ENCODE measurements around the gene HPSE2. TPM values are rescaled to one million over a fixed set of nuclear protein-coding genes. Genes with fewer than 3 reads are reported as not detected.
"Not testable (repeated sequence)": the region's sequence is repeated elsewhere in the genome, so short reads cannot be mapped to it uniquely, and the experiment has no call there.

The HPSE2 gene
- polyA plus RNA-seq, 1 of the 3 experiments (the other 2 are of a cell fraction): not detected

- no peaks in the 10 kb centered on the region for H3K79me2 ChIP-seq (ENCODE audit: insufficient read depth)
- H3K27me3 ChIP-seq (ENCODE audit: insufficient read depth): no peaks in the 10 kb centered on the region
- H3K36me3 ChIP-seq (replicated peaks in 1 of 2; ENCODE audit: control insufficient read depth in 1 of 2, insufficient read depth in 2 of 2, low read length in 1 of 2): no peaks in the 10 kb centered on the region
- ChIA-PET CTCF (interaction anchor here (1.1 to 2.1 kb wide), 2 partner anchors 10 to 11 kb away, joined by 3 to 6 read pairs; no protein-coding TSS in a partner anchor), POLR2A (no interaction called here)
- H4K20me1 ChIP-seq (ENCODE audit: insufficient read depth): no peaks in the 10 kb centered on the region
- no peaks in the 10 kb centered on the region for H3F3A ChIP-seq (replicated peaks; ENCODE audit: insufficient read depth)
- H3K9ac ChIP-seq: no peak overlapping the region
- DNase-seq: no peak
- TF ChIP-seq CHD2 (IDR thresholded peaks at IDR 0.05; ENCODE audit: low read length, partially characterized antibody): no peak
- TF ChIP-seq GATA2 (CRISPR knock-in tag; IDR thresholded peaks at IDR 0.05): no peak
- no peak for TF ChIP-seq ZBTB33 (IDR thresholded peaks at IDR 0.05; ENCODE audit: borderline replicate concordance, low read depth)
- no peak for TF ChIP-seq FOXM1 (IDR thresholded peaks at IDR 0.05; ENCODE audit: low read depth)
- H2AFZ ChIP-seq (ENCODE audit: low read depth): no peak overlapping the region
- no peak overlapping the region for H3K4me2 ChIP-seq
- H3K9me2 ChIP-seq: no peaks in the 10 kb centered on the region
- H3K4me3 ChIP-seq (ENCODE audit: low read depth in 2 of 2, low read length in 1 of 2): no peak overlapping the region
- no peak overlapping the region for H3K27ac ChIP-seq (ENCODE audit: low read depth in 2 of 2, low read length in 1 of 2)
- WGBS (ENCODE audit: low lambda C conversion rate): 4% methylated on average over 4 of the region's 4 CpGs
- no peaks in the 10 kb centered on the region for H3K9me3 ChIP-seq
- no peaks in the 10 kb centered on the region; a peak in 1 of 4 replicates for H3K4me1 ChIP-seq (ENCODE audit: control insufficient read depth in 1 of 2, insufficient read depth in 2 of 2, low read depth in 1 of 2, low read length in 1 of 2)
Observed at GRCh38 chr10:99266383-99266782, 30.7 kb upstream of the HPSE2 start.

DNA sequence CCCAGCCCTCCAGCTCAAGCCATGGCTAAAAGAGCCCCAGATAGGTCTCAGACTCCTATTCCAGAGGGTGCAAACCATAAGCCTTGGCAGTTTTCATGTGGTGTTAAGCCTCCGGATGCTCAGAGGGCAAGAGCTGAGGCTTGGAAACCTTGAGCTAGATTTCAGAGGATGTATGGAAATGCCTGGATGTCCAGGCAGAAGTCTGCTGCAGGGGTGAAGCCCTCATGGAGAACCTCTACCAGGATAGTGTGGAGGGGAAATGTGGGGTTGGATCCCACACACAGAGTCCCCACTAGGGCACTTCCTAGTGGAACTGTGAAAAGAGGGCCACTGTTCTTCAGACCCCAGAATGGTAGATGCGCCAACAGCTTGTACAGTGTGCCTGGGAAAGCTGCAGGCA lies 13.2 kb upstream of the HPSE2 start:
- Histone ChIP-seq H4K20me1 (ENCODE audit: insufficient read depth) (no peaks in the 10 kb centered on the region), H3K4me3 (ENCODE audit: low read depth in 2 of 2, low read length in 1 of 2) (no peak overlapping the region), H2AFZ (ENCODE audit: low read depth) (no peak overlapping the region), H3K27me3 (ENCODE audit: insufficient read depth) (no peaks in the 10 kb centered on the region), H3K27ac (ENCODE audit: low read depth in 2 of 2, low read length in 1 of 2) (no peak overlapping the region), H3K36me3 (replicated peaks in 1 of 2; ENCODE audit: control insufficient read depth in 1 of 2, insufficient read depth in 2 of 2, low read length in 1 of 2) (no peaks in the 10 kb centered on the region), H3F3A (replicated peaks; ENCODE audit: insufficient read depth) (no peaks in the 10 kb centered on the region), H3K9me2 (no peaks in the 10 kb centered on the region), H3K9me3 (no peaks in the 10 kb centered on the region), H3K79me2 (ENCODE audit: insufficient read depth) (no peaks in the 10 kb centered on the region), H3K9ac (no peak overlapping the region), H3K4me1 (ENCODE audit: control insufficient read depth in 1 of 2, insufficient read depth in 2 of 2, low read depth in 1 of 2, low read length in 1 of 2) (no peaks in the 10 kb centered on the region), H3K4me2 (no peak overlapping the region)
- ChIA-PET POLR2A (no interaction called here), CTCF (interaction anchor here (0.6 to 4.6 kb wide), 4 partner anchors 28 to 783 kb away, joined by 3 to 18 read pairs (median 4); no protein-coding TSS in a partner anchor)
- no peak for DNase-seq
- WGBS (ENCODE audit: low lambda C conversion rate): 10% methylated on average over 2 of the region's 2 CpGs
- TF ChIP-seq FOXM1 (IDR thresholded peaks at IDR 0.05; ENCODE audit: low read depth) (no peak), TCF12 (IDR thresholded peaks at IDR 0.05) (no peak), RCOR1 (IDR thresholded peaks at IDR 0.05; ENCODE audit: low read length) (no peak), RFX5 (IDR thresholded peaks at IDR 0.05; ENCODE audit: low read length) (no peak), TAF1 (IDR thresholded peaks at IDR 0.05; ENCODE audit: borderline replicate concordance, low read depth, low read length) (no peak), USF1 (IDR thresholded peaks at IDR 0.05; ENCODE audit: borderline replicate concordance, low read depth) (no peak)

- CTCF ChIA-PET: interaction anchor here (1.3 to 4.6 kb wide), 6 partner anchors 29 to 783 kb away, joined by 3 to 42 read pairs (median 7); no protein-coding TSS in a partner anchor
- DNase-seq; H3K4me2 ChIP-seq; H3K9me3 ChIP-seq; H3F3A ChIP-seq (replicated peaks; ENCODE audit: insufficient read depth); H3K4me3 ChIP-seq (ENCODE audit: low read depth in 2 of 2, low read length in 1 of 2); H3K79me2 ChIP-seq (ENCODE audit: insufficient read depth); H3K4me1 ChIP-seq (ENCODE audit: control insufficient read depth in 1 of 2, insufficient read depth in 2 of 2, low read depth in 1 of 2, low read length in 1 of 2); H3K9ac ChIP-seq; H3K27ac ChIP-seq (ENCODE audit: low read depth in 2 of 2, low read length in 1 of 2); H3K27me3 ChIP-seq (ENCODE audit: insufficient read depth); H2AFZ ChIP-seq (ENCODE audit: low read depth); H3K9me2 ChIP-seq; H4K20me1 ChIP-seq (ENCODE audit: insufficient read depth); POLR2A ChIA-PET; H3K36me3 ChIP-seq (replicated peaks in 1 of 2; ENCODE audit: control insufficient read depth in 1 of 2, insufficient read depth in 2 of 2, low read length in 1 of 2): not testable (repeated sequence)
Observed at GRCh38 chr10:99247893-99248292, 12.2 kb upstream of the HPSE2 start.

All from SK-N-SH (cell line).